ENCODE measurements around the gene BTRC. TPM values are rescaled to one million over a fixed set of nuclear protein-coding genes. Genes with fewer than 3 reads are reported as not detected.

Gene BTRC
- total RNA-seq, 2 donors from 2014 or later: 19.8 to 22.4 TPM

- no peak overlapping the region for H3K27ac ChIP-seq
- no peak overlapping the region for H3K4me3 ChIP-seq
- TF ChIP-seq, protein P1, sequence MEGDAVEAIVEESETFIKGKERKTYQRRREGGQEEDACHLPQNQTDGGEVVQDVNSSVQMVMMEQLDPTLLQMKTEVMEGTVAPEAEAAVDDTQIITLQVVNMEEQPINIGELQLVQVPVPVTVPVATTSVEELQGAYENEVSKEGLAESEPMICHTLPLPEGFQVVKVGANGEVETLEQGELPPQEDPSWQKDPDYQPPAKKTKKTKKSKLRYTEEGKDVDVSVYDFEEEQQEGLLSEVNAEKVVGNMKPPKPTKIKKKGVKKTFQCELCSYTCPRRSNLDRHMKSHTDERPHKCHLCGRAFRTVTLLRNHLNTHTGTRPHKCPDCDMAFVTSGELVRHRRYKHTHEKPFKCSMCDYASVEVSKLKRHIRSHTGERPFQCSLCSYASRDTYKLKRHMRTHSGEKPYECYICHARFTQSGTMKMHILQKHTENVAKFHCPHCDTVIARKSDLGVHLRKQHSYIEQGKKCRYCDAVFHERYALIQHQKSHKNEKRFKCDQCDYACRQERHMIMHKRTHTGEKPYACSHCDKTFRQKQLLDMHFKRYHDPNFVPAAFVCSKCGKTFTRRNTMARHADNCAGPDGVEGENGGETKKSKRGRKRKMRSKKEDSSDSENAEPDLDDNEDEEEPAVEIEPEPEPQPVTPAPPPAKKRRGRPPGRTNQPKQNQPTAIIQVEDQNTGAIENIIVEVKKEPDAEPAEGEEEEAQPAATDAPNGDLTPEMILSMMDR (IDR thresholded peaks at IDR 0.05): no peak
- H3K4me1 ChIP-seq: no peaks in the 10 kb centered on the region
- H3K9me3 ChIP-seq: peaks cover 0 to 13% of the 10 kb centered on the region in 2 donors
- DNase-seq (ENCODE audit: low spot score): no peak
- H3K36me3 ChIP-seq: peaks cover 18% of the 10 kb centered on the region
- H3K27me3 ChIP-seq: no peaks in the 10 kb centered on the region
Observed at GRCh38 chr10:101576211-101576863, 222.4 kb downstream of the BTRC start.

- no peak overlapping the region for H3K4me3 ChIP-seq
- no peak for DNase-seq (ENCODE audit: low spot score)
- TF ChIP-seq, protein P1 (IDR thresholded peaks at IDR 0.05): no peak
Observed at GRCh38 chr10:101577121-101577871, 223.3 kb downstream of the BTRC start.

GRCh38 chr10:101578192-101578591 lies 224.2 kb downstream of the BTRC start:
- DNase-seq (ENCODE audit: low spot score): no peak

More at GRCh38 chr10:101577121-101577871, 223.3 kb downstream of the BTRC start:
- no peaks in the 10 kb centered on the region for H3K27me3 ChIP-seq
- H3K4me1 ChIP-seq: no peaks in the 10 kb centered on the region
- H3K36me3 ChIP-seq: peaks cover 24% of the 10 kb centered on the region
- H3K9me3 ChIP-seq: peaks cover 0 to 12% of the 10 kb centered on the region in 2 donors
- no peak overlapping the region for H3K27ac ChIP-seq

GRCh38 chr10:101578803-101579515 lies 225.0 kb downstream of the BTRC start:
- H3K4me3 ChIP-seq: no peak overlapping the region
- TF ChIP-seq, protein P1 (IDR thresholded peaks at IDR 0.05): no peak
- H3K9me3 ChIP-seq: no peaks in the 10 kb centered on the region
- no peak for DNase-seq (ENCODE audit: low spot score)
- no peaks in the 10 kb centered on the region for H3K27me3 ChIP-seq
- H3K36me3 ChIP-seq: peaks cover 39% of the 10 kb centered on the region
- H3K4me1 ChIP-seq: no peaks in the 10 kb centered on the region
- H3K27ac ChIP-seq: no peak overlapping the region

More at GRCh38 chr10:101578192-101578591, 224.2 kb downstream of the BTRC start:
- TF ChIP-seq, protein P1 (IDR thresholded peaks at IDR 0.05): no peak
- H3K36me3 ChIP-seq: peaks cover 33% of the 10 kb centered on the region
- no peaks in the 10 kb centered on the region for H3K27me3 ChIP-seq
- no peak overlapping the region for H3K27ac ChIP-seq
- no peaks in the 10 kb centered on the region for H3K4me1 ChIP-seq
- peaks cover 0 to 3% of the 10 kb centered on the region in 2 donors for H3K9me3 ChIP-seq
- H3K4me3 ChIP-seq: no peak overlapping the region

GRCh38 chr10:101579516-101579870 lies 225.5 kb downstream of the BTRC start:
- DNase-seq (ENCODE audit: low spot score): no peak
- TF ChIP-seq, protein P1 (IDR thresholded peaks at IDR 0.05): no peak
- Histone ChIP-seq H3K9me3 (no peaks in the 10 kb centered on the region), H3K4me1 (no peaks in the 10 kb centered on the region), H3K27ac (no peak overlapping the region), H3K36me3 (peaks cover 42% of the 10 kb centered on the region), H3K4me3 (no peak overlapping the region), H3K27me3 (no peaks in the 10 kb centered on the region)
